GM23338 (cell line): ENCODE data around the gene MGRN1. TPM values are rescaled to one million over a fixed set of nuclear protein-coding genes. Genes with fewer than 3 reads are reported as not detected.

Source experiments
- ATAC-seq: fragments of 200-7000 bp; cut with Tn5 transposase; 3 replicates; pipeline ENCODE4 v1.9.1; 2020
- DNase-seq: peaks from one replicate; pipeline ENCODE4 v3.0.0-alpha.2; 2015; ENCODE audit warnings: low spot score
- H2AFZ ChIP-seq: fragments of 200-600 bp; sonication (generic); 2 replicates; pipeline ENCODE4 v1.8.0; 2016; ENCODE audit warnings: antibody characterized with exemption, mild to moderate bottlenecking, moderate library complexity
- H3F3A ChIP-seq: fragments of 200-600 bp; sonication (generic); replicated peaks from 2 replicates; pipeline ENCODE4 v1.8.0; 2017; ENCODE audit warnings: antibody characterized with exemption, mixed run types, low read depth
- H3K27ac ChIP-seq: fragments of 200-600 bp; sonication (generic); 2 replicates; pipeline ENCODE4 v1.6.1; 2016; ENCODE audit warnings: low read depth
- H3K27me3 ChIP-seq: fragments of 200-600 bp; sonication (generic); 2 replicates; pipeline ENCODE4 v1.8.0; 2016; ENCODE audit warnings: mild to moderate bottlenecking, mixed run types, moderate library complexity; ENCODE audit not compliant: insufficient read depth
- H3K36me3 ChIP-seq: fragments of 200-600 bp; sonication (generic); 2 replicates; pipeline ENCODE4 v1.8.0; 2016; ENCODE audit warnings: mild to moderate bottlenecking; ENCODE audit not compliant: insufficient read depth
- H3K4me1 ChIP-seq: fragments of 200-600 bp; sonication (generic); 2 replicates; pipeline ENCODE4 v1.8.0; 2016; ENCODE audit warnings: mild to moderate bottlenecking, moderate library complexity; ENCODE audit not compliant: insufficient read depth
- H3K4me2 ChIP-seq: fragments of 200-600 bp; sonication (generic); 2 replicates; pipeline ENCODE4 v1.7.1; 2017; ENCODE audit warnings: mixed run types
- H3K4me3 ChIP-seq: fragments of 200-600 bp; sonication (generic); 2 replicates; pipeline ENCODE4 v1.6.1; 2016; ENCODE audit warnings: mixed run types
- H3K79me2 ChIP-seq: fragments of 200-600 bp; sonication (generic); replicated peaks from 2 replicates; pipeline ENCODE4 v1.8.0; 2017; ENCODE audit warnings: mild to moderate bottlenecking; ENCODE audit not compliant: insufficient read depth
- H3K9me2 ChIP-seq: fragments of 200-600 bp; sonication (generic); 2 replicates; pipeline ENCODE4 v1.8.0; 2017; ENCODE audit not compliant: insufficient read depth
- H4K20me1 ChIP-seq: fragments of 200-600 bp; sonication (generic); replicated peaks from 2 replicates; pipeline ENCODE4 v1.8.0; 2017; ENCODE audit warnings: mild to moderate bottlenecking; ENCODE audit not compliant: insufficient read depth
- H3K27ac Mint-ChIP-seq: 2 replicates; pipeline ENCODE4 v1.8.0; 2020; ENCODE audit warnings: inconsistent platforms, mild to moderate bottlenecking, moderate library complexity, mixed read lengths
- H3K27me3 Mint-ChIP-seq: 3 replicates; pipeline ENCODE4 v1.8.0; 2022; ENCODE audit warnings: low read depth, mild to moderate bottlenecking, moderate library complexity, mixed read lengths, inconsistent platforms; ENCODE audit not compliant: insufficient read depth, poor library complexity
- H3K36me3 Mint-ChIP-seq: 3 replicates; pipeline ENCODE4 v1.8.0; 2021; ENCODE audit warnings: low read depth, mild to moderate bottlenecking, inconsistent platforms, moderate library complexity, mixed read lengths
- H3K4me1 Mint-ChIP-seq: 3 replicates; pipeline ENCODE4 v1.8.0; 2020; ENCODE audit warnings: mild to moderate bottlenecking, inconsistent platforms, mixed read lengths
- H3K4me3 Mint-ChIP-seq: 3 replicates; pipeline ENCODE4 v1.8.0; 2021; ENCODE audit warnings: moderate library complexity, mild to moderate bottlenecking, inconsistent platforms, mixed read lengths
- H3K9me3 Mint-ChIP-seq: 3 replicates; pipeline ENCODE4 v1.8.0; 2020; ENCODE audit warnings: moderate library complexity, mild to moderate bottlenecking, inconsistent platforms, mixed read lengths
- CREB1 ChIP-seq: fragments of 250-450 bp; sonication (Bioruptor Pico); IDR thresholded peaks from 2 replicates; pipeline ENCODE4 v1.5.0; 2020; ENCODE audit warnings: low read depth, mild to moderate bottlenecking, moderate library complexity
- CTCF ChIP-seq, 2 experiments: fragments of 200-600 bp in 1 of 2; sonication (generic) in 1 of 2; conservative IDR thresholded peaks; 2 replicates each; pipeline versions ENCODE4 v1.5.1 to v1.6.1; 2016 to 2017; ENCODE audit warnings: antibody characterized with exemption in 2 of 2, low read depth in 2 of 2, mild to moderate bottlenecking in 2 of 2, moderate library complexity in 1 of 2
- EZH2 ChIP-seq: fragments of 200-600 bp; sonication (generic); IDR thresholded peaks from one replicate; pipeline ENCODE4 v1.8.0; 2017; ENCODE audit warnings: antibody characterized with exemption, mild to moderate bottlenecking, low read depth; ENCODE audit not compliant: unreplicated experiment
- EZH2phosphoT487 ChIP-seq: fragments of 200-600 bp; sonication (generic); IDR thresholded peaks from one replicate; pipeline ENCODE4 v1.8.1; 2018; ENCODE audit warnings: antibody characterized with exemption; ENCODE audit not compliant: unreplicated experiment
- JUNB ChIP-seq: IDR thresholded peaks from one replicate; pipeline ENCODE4 v1.6.1; 2016; ENCODE audit warnings: antibody characterized with exemption; ENCODE audit not compliant: unreplicated experiment
- NANOG ChIP-seq: IDR thresholded peaks from 2 replicates; pipeline ENCODE4 v1.6.1; 2016; ENCODE audit warnings: antibody characterized with exemption, borderline replicate concordance
- POLR2AphosphoS5 ChIP-seq: IDR thresholded peaks from 2 replicates; pipeline ENCODE4 v1.6.1; 2016; ENCODE audit warnings: antibody characterized with exemption, low read depth
- REST ChIP-seq: IDR thresholded peaks from one replicate; pipeline ENCODE4 v1.6.1; 2018; ENCODE audit warnings: antibody characterized with exemption; ENCODE audit not compliant: unreplicated experiment
- STAT1 ChIP-seq: IDR thresholded peaks from one replicate; pipeline ENCODE4 v1.6.1; 2016; ENCODE audit warnings: antibody characterized with exemption; ENCODE audit not compliant: unreplicated experiment
- ZNF114 ChIP-seq: fragments of 250-450 bp; sonication (Bioruptor Pico); IDR thresholded peaks from 2 replicates; pipeline ENCODE4 v1.5.0; 2020; ENCODE audit warnings: mild to moderate bottlenecking, moderate library complexity
- ZNF331 ChIP-seq: fragments of 250-450 bp; sonication (Bioruptor Pico); IDR thresholded peaks from 2 replicates; pipeline ENCODE4 v1.5.0; 2020; ENCODE audit warnings: low read depth, mild to moderate bottlenecking, moderate library complexity
- ZNF462 ChIP-seq: fragments of 250-450 bp; sonication (Bioruptor Pico); IDR thresholded peaks from 2 replicates; pipeline ENCODE4 v1.5.0; 2020; ENCODE audit warnings: mild to moderate bottlenecking, moderate library complexity
- polyA plus RNA-seq: library from polyadenylated mRNA; unstranded; fragments of >200 nt; fragmentation: Nextera tagmentation; extraction: Ambion mirVana; gene quantifications from 2 replicates; pipeline ENCODE4 v1.2.1, GENCODE V29; 2016
- total RNA-seq: library from RNA; depleted of rRNA; stranded (reverse); fragments of >200 nt; shearing (Covaris generic); gene quantifications from 2 replicates; pipeline ENCODE4 v1.2.3, GENCODE V29; 2014

The MGRN1 gene
- total and polyA plus RNA-seq, 2 experiments from 2014 or later: 13.1 to 71.8 TPM

GRCh38 chr16:4663465-4663776, 38.8 kb downstream of the MGRN1 start (continued):
- TF ChIP-seq CREB1 (CRISPR knock-in tag): no peak
- no peak for TF ChIP-seq ZNF114
- TF ChIP-seq EZH2phosphoT487: no peak

- H3K27ac Mint-ChIP-seq: peak overlapping the region; percentile 63
- ATAC-seq: no peak
- peaks cover 14% of the 10 kb centered on the region; the same call in 2 of the 3 replicates for H3K36me3 Mint-ChIP-seq
- no peaks in the 10 kb centered on the region for H3K9me3 Mint-ChIP-seq
- Histone ChIP-seq H3K4me2 (no peak overlapping the region), H3K4me1 (no peaks in the 10 kb centered on the region), H4K20me1 (0 out of 2 replicates have a peak, but pooled peaks cover 4% of the 10 kb centered on the region), H3K4me3 (no peak overlapping the region), H3K9me2 (no peaks in the 10 kb centered on the region), H3K36me3 (peaks cover 7% of the 10 kb centered on the region), H2AFZ (no peak overlapping the region), H3K27me3 (no peaks in the 10 kb centered on the region), H3K27ac (peak overlapping the region; percentile 69; the same call in 1 of the 2 replicates), H3F3A (0 out of 2 replicates have a peak, but pooled peaks cover 7% of the 10 kb centered on the region), H3K79me2 (no peaks in the 10 kb centered on the region; the same call in 1 of the 2 replicates)
- no peak for DNase-seq
- H3K4me1 Mint-ChIP-seq: peaks cover 3% of the 10 kb centered on the region; the same call in 1 of the 3 replicates
- H3K27me3 Mint-ChIP-seq: peaks cover 5% of the 10 kb centered on the region
- H3K4me3 Mint-ChIP-seq: no peak overlapping the region
- TF ChIP-seq EZH2 (no peak), ZNF331 (no peak), REST (no peak), NANOG (no peak), JUNB (no peak), ZNF462 (CRISPR knock-in tag) (no peak), EZH2phosphoT487 (no peak), ZNF114 (no peak), CREB1 (CRISPR knock-in tag) (no peak), CTCF (conservative IDR thresholded peaks at IDR 0.05; ENCODE audit: low read depth in 2 of 2) (no peak), POLR2AphosphoS5 (no peak), STAT1 (no peak)
Observed at GRCh38 chr16:4663777-4664465, 39.3 kb downstream of the MGRN1 start.
